Peyer's patch (tissue), 4 donors: ENCODE measurements around the gene ZSCAN2.

Source experiments
- POLR2A ChIP-seq, 2 donors: fragments of 450-650 bp; IDR thresholded peaks; one replicate each; pipeline ENCODE4 v1.5.1; 2017; ENCODE audit warnings: antibody characterized with exemption in 2 of 2, mild to moderate bottlenecking in 2 of 2, moderate library complexity in 2 of 2
- TF ChIP-seq, protein P1 (sequence below), 6 experiments: fragments of 450-650 bp in 4 of 6; fragments of 200-600 bp in 2 of 6; sonication (generic) in 1 of 6; IDR thresholded peaks; one replicate each; pipeline ENCODE4 v1.5.1; 2017 to 2019; ENCODE audit warnings: antibody characterized with exemption in 6 of 6, mild to moderate bottlenecking in 3 of 6, moderate library complexity in 1 of 6

DNA sequence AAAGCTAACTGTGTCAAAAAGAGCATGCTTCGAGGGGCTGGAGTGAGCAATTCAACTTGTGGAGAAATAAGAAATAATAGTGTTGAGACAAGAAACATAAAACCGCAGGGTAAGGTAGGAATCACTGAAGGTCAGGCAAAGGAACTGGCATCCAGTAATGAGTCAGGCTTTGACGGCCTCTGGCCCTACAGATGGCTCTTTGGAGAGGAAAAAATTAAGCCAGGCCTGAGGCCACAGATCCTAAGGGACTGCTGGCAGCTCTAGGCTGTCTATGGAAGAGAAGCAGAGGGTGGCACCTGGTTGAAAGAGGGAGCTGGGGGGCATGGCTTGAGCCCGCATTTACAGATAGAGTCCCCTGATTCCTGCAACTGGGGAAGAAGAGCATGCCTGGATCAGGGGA lies 28.6 kb upstream of the ZSCAN2 start:
- TF ChIP-seq, protein P1, sequence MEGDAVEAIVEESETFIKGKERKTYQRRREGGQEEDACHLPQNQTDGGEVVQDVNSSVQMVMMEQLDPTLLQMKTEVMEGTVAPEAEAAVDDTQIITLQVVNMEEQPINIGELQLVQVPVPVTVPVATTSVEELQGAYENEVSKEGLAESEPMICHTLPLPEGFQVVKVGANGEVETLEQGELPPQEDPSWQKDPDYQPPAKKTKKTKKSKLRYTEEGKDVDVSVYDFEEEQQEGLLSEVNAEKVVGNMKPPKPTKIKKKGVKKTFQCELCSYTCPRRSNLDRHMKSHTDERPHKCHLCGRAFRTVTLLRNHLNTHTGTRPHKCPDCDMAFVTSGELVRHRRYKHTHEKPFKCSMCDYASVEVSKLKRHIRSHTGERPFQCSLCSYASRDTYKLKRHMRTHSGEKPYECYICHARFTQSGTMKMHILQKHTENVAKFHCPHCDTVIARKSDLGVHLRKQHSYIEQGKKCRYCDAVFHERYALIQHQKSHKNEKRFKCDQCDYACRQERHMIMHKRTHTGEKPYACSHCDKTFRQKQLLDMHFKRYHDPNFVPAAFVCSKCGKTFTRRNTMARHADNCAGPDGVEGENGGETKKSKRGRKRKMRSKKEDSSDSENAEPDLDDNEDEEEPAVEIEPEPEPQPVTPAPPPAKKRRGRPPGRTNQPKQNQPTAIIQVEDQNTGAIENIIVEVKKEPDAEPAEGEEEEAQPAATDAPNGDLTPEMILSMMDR (IDR thresholded peaks at IDR 0.05) = no peak
- TF ChIP-seq POLR2A (IDR thresholded peaks at IDR 0.05) = no peak
